K562 (cell line): ENCODE data around the gene FAM167B. TPM values are rescaled to one million over a fixed set of nuclear protein-coding genes. Genes with fewer than 3 reads are reported as not detected.

Experiments
- CBFA2T2 ChIP-seq: fragments of 450-650 bp; conservative IDR thresholded peaks from 2 replicates; pipeline ENCODE4 v1.6.1; 2017; ENCODE audit warnings: mild to moderate bottlenecking
- CBX1 ChIP-seq: sonication (generic); IDR thresholded peaks from 2 replicates; pipeline ENCODE4 v1.6.1; 2016; ENCODE audit warnings: antibody characterized with exemption, low read depth, mild to moderate bottlenecking
- ERF ChIP-seq: fragments of 450-650 bp; formaldehyde crosslinking; IDR thresholded peaks from 2 replicates; pipeline ENCODE4 v1.4.0; 2020; ENCODE audit warnings: mild to moderate bottlenecking, mixed read lengths
- EZH2 ChIP-seq: IDR thresholded peaks from 2 replicates; pipeline ENCODE4 v1.6.1; 2012; ENCODE audit warnings: low read depth, mild to moderate bottlenecking, inconsistent platforms, low read length, borderline replicate concordance
- FOXA1 ChIP-seq: fragments of 450-650 bp; IDR thresholded peaks from 2 replicates; pipeline ENCODE4 v1.6.1; 2016; ENCODE audit warnings: mild to moderate bottlenecking, borderline replicate concordance
- HNRNPL ChIP-seq: fragments of 200-400 bp; formaldehyde crosslinking; IDR thresholded peaks from 2 replicates; pipeline ENCODE4 v1.6.1; 2017; ENCODE audit warnings: low read depth, mild to moderate bottlenecking, low read length
- KLF10 ChIP-seq: fragments of 250-450 bp; sonication (Bioruptor Pico); IDR thresholded peaks from 2 replicates; pipeline ENCODE4 v1.6.1; 2021; ENCODE audit warnings: matching md5 sums
- MTA1 ChIP-seq: fragments of 450-650 bp; IDR thresholded peaks from 2 replicates; pipeline ENCODE4 v1.6.1; 2017; ENCODE audit warnings: borderline replicate concordance
- PHF20 ChIP-seq: fragments of 450-650 bp; IDR thresholded peaks from 2 replicates; pipeline ENCODE4 v1.6.1; 2018; ENCODE audit not compliant: partially characterized antibody
- POLR2B ChIP-seq: fragments of 450-650 bp; IDR thresholded peaks from 2 replicates; pipeline ENCODE4 v1.6.1; 2018; ENCODE audit warnings: low read depth; ENCODE audit not compliant: partially characterized antibody
- RHOXF2B ChIP-seq: fragments of 250-450 bp; sonication (Bioruptor Pico); conservative IDR thresholded peaks from 2 replicates; pipeline ENCODE4 v1.5.1; 2021
- U2AF1 ChIP-seq: fragments of 200-400 bp; formaldehyde crosslinking; optimal IDR thresholded peaks from 2 replicates; pipeline ENCODE3; 2017; ENCODE audit warnings: mild to moderate bottlenecking, low read depth, low read length, moderate library complexity
- ZFP36 ChIP-seq: fragments of 150-350 bp; IDR thresholded peaks from 2 replicates; pipeline ENCODE4 v1.6.1; 2018; ENCODE audit warnings: low read length, low read depth; ENCODE audit not compliant: partially characterized antibody
- ZNF668 ChIP-seq: fragments of 250-450 bp; sonication (Bioruptor Pico); IDR thresholded peaks from 2 replicates; pipeline ENCODE4 v1.8.0; 2022; ENCODE audit warnings: mild to moderate bottlenecking, inconsistent platforms
- polyA plus RNA-seq, 8 experiments: library from polyadenylated mRNA; depleted of rRNA in 4 of 8; stranded (reverse) in 5 of 8; unstranded in 3 of 8; fragments of >200 nt; fragmentation: Nextera tagmentation in 2 of 8; fragmentation: Illumina TruSeq in 1 of 8; extraction: Ambion mirVana in 2 of 8; extraction: Trizol in 1 of 8; gene quantifications; 2 replicates each; pipeline versions ENCODE4 v1.2.1 to v1.2.3, GENCODE V29; 2011 to 2014; ENCODE audit warnings: inconsistent platforms in 1 of 8, missing spikeins in 1 of 8
- total RNA-seq, 7 experiments: library from RNA; depleted of rRNA in 6 of 7; stranded (reverse); fragments of >200 nt in 6 of 7; fragmentation: Illumina TruSeq in 2 of 7; extraction: Trizol in 2 of 7; gene quantifications; 2 replicates each; pipeline versions ENCODE4 v1.2.1 to v1.2.3, GENCODE V29; 2011 to 2021; ENCODE audit warnings: low replicate concordance in 1 of 7
- TF ChIP-seq, protein P1 (sequence below): sonication (generic); formaldehyde crosslinking; IDR thresholded peaks from 2 replicates; pipeline ENCODE4 v1.8.1; 2023; ENCODE audit warnings: missing genetic modification reagents, mild to moderate bottlenecking, borderline replicate concordance
- TF ChIP-seq, protein P2 (sequence below): fragments of 250-450 bp; sonication (Bioruptor Pico); IDR thresholded peaks from 2 replicates; pipeline ENCODE4 v1.5.0; 2021
- TF ChIP-seq, protein P3 (sequence below): fragments of 250-450 bp; sonication (Bioruptor Pico); IDR thresholded peaks from 2 replicates; pipeline ENCODE4 v1.5.0; 2022; ENCODE audit warnings: mild to moderate bottlenecking
- TF ChIP-seq, protein P4 (sequence below): fragments of 200-800 bp; sonication (Bioruptor generic); IDR thresholded peaks from 2 replicates; pipeline ENCODE4 v1.6.1; 2017; ENCODE audit warnings: missing genetic modification characterization, missing compliant biosample characterization

FAM167B gene
- total and polyA plus RNA-seq, 9 of the 15 experiments (the other 6 are each of a cell fraction or from before 2014, with no cell fraction given) = not detected

DNA sequence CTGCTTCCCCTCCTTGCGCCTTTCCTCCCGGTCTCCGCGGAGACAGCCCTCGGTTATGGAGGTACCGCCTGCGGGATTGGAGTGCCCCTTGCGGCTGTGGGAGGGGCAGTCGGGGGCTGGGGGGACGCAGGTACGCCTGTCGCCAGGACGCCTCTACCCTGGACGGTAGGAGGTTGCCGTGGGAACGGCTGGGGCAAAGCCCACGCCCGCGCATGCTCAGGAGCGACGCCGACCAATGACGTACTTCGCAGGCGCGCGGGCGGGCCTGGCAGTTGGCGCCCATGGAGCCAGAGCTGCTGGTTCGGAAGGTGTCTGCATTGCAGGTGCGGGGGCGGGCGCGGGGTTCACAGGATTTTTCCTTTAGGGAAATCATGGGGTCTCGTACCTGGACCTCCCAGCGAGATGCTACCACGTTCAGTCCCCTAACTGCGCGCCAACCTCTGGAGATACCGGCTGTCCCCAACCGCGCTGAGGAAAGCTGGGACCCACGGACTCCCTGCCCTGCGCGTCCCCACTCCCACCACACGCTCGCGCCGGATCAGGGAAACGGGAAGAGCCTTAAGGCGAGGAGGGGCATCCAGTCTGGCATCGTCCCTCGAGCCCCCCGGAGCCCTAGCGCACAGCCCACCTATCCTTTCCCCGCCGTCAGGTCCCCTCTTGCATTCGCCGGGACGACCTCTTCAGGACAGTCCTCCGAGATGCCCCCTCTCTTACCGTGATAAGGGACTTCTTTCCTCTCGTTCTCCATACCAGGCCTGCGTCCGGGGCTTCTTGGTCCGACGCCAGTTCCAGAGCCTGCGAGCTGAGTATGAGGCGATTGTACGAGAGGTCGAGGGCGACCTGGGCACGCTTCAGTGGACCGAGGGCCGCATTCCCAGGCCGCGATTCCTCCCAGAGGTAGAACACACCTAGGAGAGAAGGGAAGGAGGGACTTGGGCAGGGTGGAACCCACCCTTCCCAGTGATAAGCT lies 41.3 kb upstream of the FAM167B start, which contains the start of gene IQCC (continued):
- TF ChIP-seq, protein P1, sequence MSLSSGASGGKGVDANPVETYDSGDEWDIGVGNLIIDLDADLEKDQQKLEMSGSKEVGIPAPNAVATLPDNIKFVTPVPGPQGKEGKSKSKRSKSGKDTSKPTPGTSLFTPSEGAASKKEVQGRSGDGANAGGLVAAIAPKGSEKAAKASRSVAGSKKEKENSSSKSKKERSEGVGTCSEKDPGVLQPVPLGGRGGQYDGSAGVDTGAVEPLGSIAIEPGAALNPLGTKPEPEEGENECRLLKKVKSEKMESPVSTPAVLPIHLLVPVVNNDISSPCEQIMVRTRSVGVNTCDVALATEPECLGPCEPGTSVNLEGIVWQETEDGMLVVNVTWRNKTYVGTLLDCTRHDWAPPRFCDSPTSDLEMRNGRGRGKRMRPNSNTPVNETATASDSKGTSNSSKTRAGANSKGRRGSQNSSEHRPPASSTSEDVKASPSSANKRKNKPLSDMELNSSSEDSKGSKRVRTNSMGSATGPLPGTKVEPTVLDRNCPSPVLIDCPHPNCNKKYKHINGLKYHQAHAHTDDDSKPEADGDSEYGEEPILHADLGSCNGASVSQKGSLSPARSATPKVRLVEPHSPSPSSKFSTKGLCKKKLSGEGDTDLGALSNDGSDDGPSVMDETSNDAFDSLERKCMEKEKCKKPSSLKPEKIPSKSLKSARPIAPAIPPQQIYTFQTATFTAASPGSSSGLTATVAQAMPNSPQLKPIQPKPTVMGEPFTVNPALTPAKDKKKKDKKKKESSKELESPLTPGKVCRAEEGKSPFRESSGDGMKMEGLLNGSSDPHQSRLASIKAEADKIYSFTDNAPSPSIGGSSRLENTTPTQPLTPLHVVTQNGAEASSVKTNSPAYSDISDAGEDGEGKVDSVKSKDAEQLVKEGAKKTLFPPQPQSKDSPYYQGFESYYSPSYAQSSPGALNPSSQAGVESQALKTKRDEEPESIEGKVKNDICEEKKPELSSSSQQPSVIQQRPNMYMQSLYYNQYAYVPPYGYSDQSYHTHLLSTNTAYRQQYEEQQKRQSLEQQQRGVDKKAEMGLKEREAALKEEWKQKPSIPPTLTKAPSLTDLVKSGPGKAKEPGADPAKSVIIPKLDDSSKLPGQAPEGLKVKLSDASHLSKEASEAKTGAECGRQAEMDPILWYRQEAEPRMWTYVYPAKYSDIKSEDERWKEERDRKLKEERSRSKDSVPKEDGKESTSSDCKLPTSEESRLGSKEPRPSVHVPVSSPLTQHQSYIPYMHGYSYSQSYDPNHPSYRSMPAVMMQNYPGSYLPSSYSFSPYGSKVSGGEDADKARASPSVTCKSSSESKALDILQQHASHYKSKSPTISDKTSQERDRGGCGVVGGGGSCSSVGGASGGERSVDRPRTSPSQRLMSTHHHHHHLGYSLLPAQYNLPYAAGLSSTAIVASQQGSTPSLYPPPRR (CRISPR knock-in tag) = no peak
- TF ChIP-seq U2AF1 = no peak
- no peak; the same call in 1 of the 2 replicates for TF ChIP-seq ERF (CRISPR knock-in tag)
- no peak for TF ChIP-seq ZNF668
- TF ChIP-seq HNRNPL = no peak
- TF ChIP-seq KLF10 = no peak
- peak; percentile 98 for TF ChIP-seq MTA1
- TF ChIP-seq, protein P2, sequence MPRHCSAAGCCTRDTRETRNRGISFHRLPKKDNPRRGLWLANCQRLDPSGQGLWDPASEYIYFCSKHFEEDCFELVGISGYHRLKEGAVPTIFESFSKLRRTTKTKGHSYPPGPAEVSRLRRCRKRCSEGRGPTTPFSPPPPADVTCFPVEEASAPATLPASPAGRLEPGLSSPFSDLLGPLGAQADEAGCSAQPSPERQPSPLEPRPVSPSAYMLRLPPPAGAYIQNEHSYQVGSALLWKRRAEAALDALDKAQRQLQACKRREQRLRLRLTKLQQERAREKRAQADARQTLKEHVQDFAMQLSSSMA (CRISPR knock-in tag) = 0 out of 2 replicates have a peak, but pooled peaks have one; percentile 35
- TF ChIP-seq, protein P3, sequence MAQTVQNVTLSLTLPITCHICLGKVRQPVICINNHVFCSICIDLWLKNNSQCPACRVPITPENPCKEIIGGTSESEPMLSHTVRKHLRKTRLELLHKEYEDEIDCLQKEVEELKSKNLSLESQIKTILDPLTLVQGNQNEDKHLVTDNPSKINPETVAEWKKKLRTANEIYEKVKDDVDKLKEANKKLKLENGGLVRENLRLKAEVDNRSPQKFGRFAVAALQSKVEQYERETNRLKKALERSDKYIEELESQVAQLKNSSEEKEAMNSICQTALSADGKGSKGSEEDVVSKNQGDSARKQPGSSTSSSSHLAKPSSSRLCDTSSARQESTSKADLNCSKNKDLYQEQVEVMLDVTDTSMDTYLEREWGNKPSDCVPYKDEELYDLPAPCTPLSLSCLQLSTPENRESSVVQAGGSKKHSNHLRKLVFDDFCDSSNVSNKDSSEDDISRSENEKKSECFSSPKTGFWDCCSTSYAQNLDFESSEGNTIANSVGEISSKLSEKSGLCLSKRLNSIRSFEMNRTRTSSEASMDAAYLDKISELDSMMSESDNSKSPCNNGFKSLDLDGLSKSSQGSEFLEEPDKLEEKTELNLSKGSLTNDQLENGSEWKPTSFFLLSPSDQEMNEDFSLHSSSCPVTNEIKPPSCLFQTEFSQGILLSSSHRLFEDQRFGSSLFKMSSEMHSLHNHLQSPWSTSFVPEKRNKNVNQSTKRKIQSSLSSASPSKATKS (CRISPR knock-in tag) = no peak
- TF ChIP-seq ZFP36 = no peak
- TF ChIP-seq CBFA2T2 = no peak
- peak; percentile 98 for TF ChIP-seq PHF20
- no peak for TF ChIP-seq FOXA1
- no peak for TF ChIP-seq RHOXF2B (CRISPR knock-in tag)
- TF ChIP-seq, protein P4, sequence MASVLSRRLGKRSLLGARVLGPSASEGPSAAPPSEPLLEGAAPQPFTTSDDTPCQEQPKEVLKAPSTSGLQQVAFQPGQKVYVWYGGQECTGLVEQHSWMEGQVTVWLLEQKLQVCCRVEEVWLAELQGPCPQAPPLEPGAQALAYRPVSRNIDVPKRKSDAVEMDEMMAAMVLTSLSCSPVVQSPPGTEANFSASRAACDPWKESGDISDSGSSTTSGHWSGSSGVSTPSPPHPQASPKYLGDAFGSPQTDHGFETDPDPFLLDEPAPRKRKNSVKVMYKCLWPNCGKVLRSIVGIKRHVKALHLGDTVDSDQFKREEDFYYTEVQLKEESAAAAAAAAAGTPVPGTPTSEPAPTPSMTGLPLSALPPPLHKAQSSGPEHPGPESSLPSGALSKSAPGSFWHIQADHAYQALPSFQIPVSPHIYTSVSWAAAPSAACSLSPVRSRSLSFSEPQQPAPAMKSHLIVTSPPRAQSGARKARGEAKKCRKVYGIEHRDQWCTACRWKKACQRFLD (CRISPR knock-in tag) = no peak
- TF ChIP-seq POLR2B = peak; percentile 92
- TF ChIP-seq EZH2 = no peak
- peak; percentile 82 for TF ChIP-seq CBX1
